ENCODE data around the gene DTX3L. TPM values are rescaled to one million over a fixed set of nuclear protein-coding genes. Genes with fewer than 3 reads are reported as not detected.

DTX3L gene
- total and polyA plus RNA-seq, 2 of the 8 experiments (the other 6 are each of a cell fraction or from before 2014, with no cell fraction given) = 1.7 to 11.3 TPM

GRCh38 chr3:122555275-122556071 lies 8.7 kb upstream of the DTX3L start:
- no peak overlapping the region for H3K9ac ChIP-seq (replicated peaks in 1 of 4; ENCODE audit: extremely low read depth in 1 of 4, low read depth in 3 of 4, low read length in 3 of 4)
- H4K91ac ChIP-seq (replicated peaks; ENCODE audit: insufficient read length, low read length) = no peak overlapping the region
- H3K9me3 ChIP-seq (ENCODE audit: insufficient read depth in 2 of 2, low read depth in 1 of 2, low read length in 1 of 2) = no peaks in the 10 kb centered on the region
- CTCF ChIA-PET (ENCODE audit: partially characterized antibody) = interaction anchor here (0.6 to 9.0 kb wide), 5 partner anchors 16 to 454 kb away, joined by 3 to 62 read pairs (median 4); partner anchors contain the start of gene PARP14
- POLR2A ChIA-PET (ENCODE audit: partially characterized antibody) = no interaction called here
- H4K5ac ChIP-seq (ENCODE audit: insufficient read length, low read depth, low read length) = no peak overlapping the region
- H3K56ac ChIP-seq (replicated peaks; ENCODE audit: insufficient read length, low read depth, low read length) = no peak overlapping the region
- H2BK12ac ChIP-seq (ENCODE audit: low read depth, low read length) = no peak overlapping the region
- H2AFZ ChIP-seq (ENCODE audit: low read length) = no peak overlapping the region
- no peak overlapping the region for H2BK120ac ChIP-seq (replicated peaks; ENCODE audit: low read depth, low read length)
- no peaks in the 10 kb centered on the region for H3K23me2 ChIP-seq (ENCODE audit: low read depth, low read length)
- no peak for TF ChIP-seq BACH1 (IDR thresholded peaks at IDR 0.05; ENCODE audit: low read length)
- TF ChIP-seq PHF8 (conservative IDR thresholded peaks at IDR 0.05; ENCODE audit: low read depth, low read length) = no peak
- no peak for TF ChIP-seq SP2 (IDR thresholded peaks at IDR 0.05; ENCODE audit: low read length)
- no peak for TF ChIP-seq KDM4A (IDR thresholded peaks at IDR 0.05; ENCODE audit: low read depth, low read length, severe bottlenecking)
- no peak for TF ChIP-seq TAF7 (optimal IDR thresholded peaks at IDR 0.05; ENCODE audit: borderline replicate concordance, low read depth, low read length)
- TF ChIP-seq TAF1 (IDR thresholded peaks at IDR 0.05; ENCODE audit: low read depth, low read length) = no peak
- no peak for TF ChIP-seq MAFK (IDR thresholded peaks at IDR 0.05; ENCODE audit: low read depth, low read length)
- TF ChIP-seq GABPA (IDR thresholded peaks at IDR 0.05; ENCODE audit: borderline replicate concordance, insufficient read depth, low read length) = no peak
- no peak for TF ChIP-seq POLR2A (IDR thresholded peaks at IDR 0.05; ENCODE audit: control extremely low read depth in 1 of 2, low read depth in 2 of 2, low read length in 2 of 2)
- TF ChIP-seq NANOG (IDR thresholded peaks at IDR 0.05; ENCODE audit: insufficient read depth, low read depth, low read length, poor library complexity, severe bottlenecking) = no peak
- H3K14ac ChIP-seq (ENCODE audit: insufficient read length) = no peak overlapping the region
- H3K4ac ChIP-seq (replicated peaks; ENCODE audit: insufficient read length, low read depth, low read length) = no peak overlapping the region
- H4K20me1 ChIP-seq (replicated peaks in 1 of 2; ENCODE audit: control insufficient read depth in 1 of 2, insufficient read depth in 2 of 2, low read length in 2 of 2) = no peaks in the 10 kb centered on the region
- FAIRE-seq (no peak), DNase-seq (ENCODE audit: low read depth in 1 of 2, low spot score in 2 of 2) (no peak)
- H3K4me1 ChIP-seq (replicated peaks in 1 of 4; ENCODE audit: control insufficient read depth in 3 of 4, insufficient read depth in 4 of 4, low read length in 3 of 4) = peaks cover 0 to 3% (median 1%) of the 10 kb centered on the region in 4 experiments; a peak in 1 of 7 replicates
- WGBS, 2 experiments (ENCODE audit: extremely low coverage in 1 of 2, insufficient coverage in 1 of 2, insufficient read length in 1 of 2, insufficient replicate concordance in 2 of 2, low coverage in 1 of 2, low lambda C conversion rate in 2 of 2, missing lambda C conversion rate in 1 of 2) = 96% methylated on average over 6 of the region's 6 CpGs; no CpG with 5 or more reads in 1 of the 2 experiments
- H2BK20ac ChIP-seq (ENCODE audit: low read length) = no peak overlapping the region
- H2BK15ac ChIP-seq (ENCODE audit: low read length) = no peak overlapping the region
- no peak overlapping the region for H2BK5ac ChIP-seq (ENCODE audit: low read depth, low read length)
- H4K8ac ChIP-seq (ENCODE audit: extremely low read depth, insufficient read depth, low read length) = no peak overlapping the region
- H3K27ac ChIP-seq (ENCODE audit: low read depth, low read length) = no peak overlapping the region
- H2AK5ac ChIP-seq (ENCODE audit: low read depth, low read length) = no peak overlapping the region
- H3K23ac ChIP-seq (ENCODE audit: insufficient read length) = no peak overlapping the region
- no peaks in the 10 kb centered on the region for H3K27me3 ChIP-seq (replicated peaks in 1 of 4; ENCODE audit: control insufficient read depth in 3 of 4, extremely low read depth in 1 of 4, insufficient read depth in 3 of 4, low read length in 3 of 4)
- H3K79me2 ChIP-seq (ENCODE audit: control insufficient read depth in 1 of 2, insufficient read depth in 2 of 2, low read length in 2 of 2) = no peaks in the 10 kb centered on the region
- H3K18ac ChIP-seq (ENCODE audit: extremely low read depth, low read length) = no peak overlapping the region
- no peaks in the 10 kb centered on the region for H3K36me3 ChIP-seq (ENCODE audit: control insufficient read depth in 2 of 4, insufficient read depth in 4 of 4, low read length in 3 of 4)
- H3K4me3 ChIP-seq (ENCODE audit: extremely low read depth in 1 of 4, insufficient read depth in 2 of 4, low read depth in 3 of 4, low read length in 4 of 4) = no peak overlapping the region
- H3K4me2 ChIP-seq (ENCODE audit: insufficient read depth in 1 of 2, low read depth in 2 of 2, low read length in 2 of 2) = no peak overlapping the region
- no peaks in the 10 kb centered on the region for H3K79me1 ChIP-seq (ENCODE audit: low read depth, low read length)
